Caco-2 (cell line): Measurements from ENCODE around the gene YIF1B. TPM values are rescaled to one million over a fixed set of nuclear protein-coding genes. Genes with fewer than 3 reads are reported as not detected.

ENCODE experiments used
- BruUV-seq: library from RNA; stranded (reverse); fragments of 400-500 nt; replicated peaks from 2 replicates; lab custom pipeline; 2021; lab: Mats Ljungman, UMichigan
- CTCF ChIA-PET: fragments of 300-600 bp; sonication (Branson Sonifier 250); formaldehyde crosslinking; loops from one replicate; lab custom pipeline; 2022; ENCODE audit warnings: antibody characterized with exemption; lab: Charles Lee
- POLR2A ChIA-PET: fragments of 300-600 bp; sonication (Branson Sonifier 250); formaldehyde crosslinking; loops from one replicate; lab custom pipeline; 2022; ENCODE audit warnings: antibody characterized with exemption; lab: Charles Lee
- DNase-seq, 2 experiments: peaks; one replicate each; pipeline versions ENCODE4 v3.0.0 to v3.0.0-alpha.2; 2020 to 2022
- H3K27me3 ChIP-seq: replicated peaks from 2 replicates; pipeline ENCODE4 v1.6.0; 2011; ENCODE audit warnings: low read length; ENCODE audit not compliant: control insufficient read depth, insufficient read depth
- H3K36me3 ChIP-seq: 2 replicates; pipeline ENCODE4 v1.5.1; 2011; ENCODE audit warnings: low read length; ENCODE audit not compliant: control insufficient read depth, insufficient read depth
- H3K4me1 ChIP-seq: fragments of 250-450 bp; sonication (Bioruptor Pico); 2 replicates; pipeline ENCODE4 v1.5.1; 2020; ENCODE audit warnings: mild to moderate bottlenecking
- H3K4me3 ChIP-seq: 2 replicates; pipeline ENCODE4 v1.5.1; 2011; ENCODE audit warnings: low read depth, mild to moderate bottlenecking, control low read depth, low read length
- H3K9me3 ChIP-seq: fragments of 250-450 bp; sonication (Bioruptor Pico); 2 replicates; pipeline ENCODE4 v1.5.1; 2020; ENCODE audit warnings: mild to moderate bottlenecking, moderate library complexity
- H3K27ac Mint-ChIP-seq: one replicate; pipeline ENCODE4 v1.8.0; 2022; ENCODE audit warnings: mixed read lengths; ENCODE audit not compliant: unreplicated experiment
- H3K27me3 Mint-ChIP-seq: one replicate; pipeline ENCODE4 v1.8.0; 2022; ENCODE audit warnings: mixed read lengths; ENCODE audit not compliant: insufficient read depth, unreplicated experiment
- H3K36me3 Mint-ChIP-seq: one replicate; pipeline ENCODE4 v1.8.0; 2022; ENCODE audit warnings: mild to moderate bottlenecking, mixed read lengths; ENCODE audit not compliant: insufficient read depth, unreplicated experiment
- H3K4me1 Mint-ChIP-seq: one replicate; pipeline ENCODE4 v1.8.0; 2022; ENCODE audit warnings: low read depth, mixed read lengths; ENCODE audit not compliant: unreplicated experiment
- H3K4me3 Mint-ChIP-seq: one replicate; pipeline ENCODE4 v1.8.0; 2022; ENCODE audit warnings: mild to moderate bottlenecking, moderate library complexity, mixed read lengths; ENCODE audit not compliant: unreplicated experiment
- H3K9me3 Mint-ChIP-seq: one replicate; pipeline ENCODE4 v1.8.0; 2022; ENCODE audit warnings: mixed read lengths; ENCODE audit not compliant: unreplicated experiment
- intact Hi-C: fragments of 100-400 bp; cut with micrococcal nuclease; formaldehyde crosslinking; loops from one replicate; pipeline ENCODE4 v1.10.0; 2022; ENCODE audit not compliant: unreplicated experiment
- total RNA-seq: library from RNA; stranded (reverse); gene quantifications from 2 replicates; pipeline ENCODE4 v1.2.3, GENCODE V29; 2022
- TF ChIP-seq, protein P1 (sequence below), 2 experiments: fragments of 200-600 bp in 1 of 2; IDR thresholded peaks; 1 replicate in 1 of 2; 2 replicates in 1 of 2; pipeline versions ENCODE4 v1.5.1 to v1.8.0; 2011 to 2022; ENCODE audit warnings: antibody characterized with exemption in 1 of 2, control low read depth in 1 of 2, inconsistent platforms in 1 of 2, low read depth in 1 of 2, low read length in 1 of 2, mild to moderate bottlenecking in 1 of 2, moderate library complexity in 1 of 2; ENCODE audit not compliant: insufficient read depth in 1 of 2, severe bottlenecking in 1 of 2, unreplicated experiment in 1 of 2

YIF1B gene
- total RNA-seq, 1 experiment from 2014 or later, result 66.7 TPM

GRCh38 chr19:38291855-38292254 lies 23.9 kb downstream of the YIF1B start:
- Histone ChIP-seq H3K4me1 (no peaks in the 10 kb centered on the region), H3K4me3 (no peak overlapping the region), H3K36me3 (peaks cover 11% of the 10 kb centered on the region), H3K27me3 (no peaks in the 10 kb centered on the region), H3K9me3 (no peaks in the 10 kb centered on the region)
- peaks cover 96% of the 10 kb centered on the region for H3K36me3 Mint-ChIP-seq
- H3K27ac Mint-ChIP-seq, result no peak overlapping the region
- no peaks in the 10 kb centered on the region for H3K27me3 Mint-ChIP-seq
- intact Hi-C loops, result no loop called here
- DNase-seq, result no peak
- H3K4me3 Mint-ChIP-seq, result no peak overlapping the region
- TF ChIP-seq, protein P1, sequence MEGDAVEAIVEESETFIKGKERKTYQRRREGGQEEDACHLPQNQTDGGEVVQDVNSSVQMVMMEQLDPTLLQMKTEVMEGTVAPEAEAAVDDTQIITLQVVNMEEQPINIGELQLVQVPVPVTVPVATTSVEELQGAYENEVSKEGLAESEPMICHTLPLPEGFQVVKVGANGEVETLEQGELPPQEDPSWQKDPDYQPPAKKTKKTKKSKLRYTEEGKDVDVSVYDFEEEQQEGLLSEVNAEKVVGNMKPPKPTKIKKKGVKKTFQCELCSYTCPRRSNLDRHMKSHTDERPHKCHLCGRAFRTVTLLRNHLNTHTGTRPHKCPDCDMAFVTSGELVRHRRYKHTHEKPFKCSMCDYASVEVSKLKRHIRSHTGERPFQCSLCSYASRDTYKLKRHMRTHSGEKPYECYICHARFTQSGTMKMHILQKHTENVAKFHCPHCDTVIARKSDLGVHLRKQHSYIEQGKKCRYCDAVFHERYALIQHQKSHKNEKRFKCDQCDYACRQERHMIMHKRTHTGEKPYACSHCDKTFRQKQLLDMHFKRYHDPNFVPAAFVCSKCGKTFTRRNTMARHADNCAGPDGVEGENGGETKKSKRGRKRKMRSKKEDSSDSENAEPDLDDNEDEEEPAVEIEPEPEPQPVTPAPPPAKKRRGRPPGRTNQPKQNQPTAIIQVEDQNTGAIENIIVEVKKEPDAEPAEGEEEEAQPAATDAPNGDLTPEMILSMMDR (IDR thresholded peaks at IDR 0.05; ENCODE audit: insufficient read depth in 1 of 2, low read depth in 1 of 2, low read length in 1 of 2, severe bottlenecking in 1 of 2, unreplicated experiment in 1 of 2), result no peak
- CTCF ChIA-PET, result no interaction called here
- POLR2A ChIA-PET, result no interaction called here
- H3K9me3 Mint-ChIP-seq, result no peaks in the 10 kb centered on the region
- TSS peak; percentile 91 for BruUV-seq
- no peaks in the 10 kb centered on the region for H3K4me1 Mint-ChIP-seq

DNA sequence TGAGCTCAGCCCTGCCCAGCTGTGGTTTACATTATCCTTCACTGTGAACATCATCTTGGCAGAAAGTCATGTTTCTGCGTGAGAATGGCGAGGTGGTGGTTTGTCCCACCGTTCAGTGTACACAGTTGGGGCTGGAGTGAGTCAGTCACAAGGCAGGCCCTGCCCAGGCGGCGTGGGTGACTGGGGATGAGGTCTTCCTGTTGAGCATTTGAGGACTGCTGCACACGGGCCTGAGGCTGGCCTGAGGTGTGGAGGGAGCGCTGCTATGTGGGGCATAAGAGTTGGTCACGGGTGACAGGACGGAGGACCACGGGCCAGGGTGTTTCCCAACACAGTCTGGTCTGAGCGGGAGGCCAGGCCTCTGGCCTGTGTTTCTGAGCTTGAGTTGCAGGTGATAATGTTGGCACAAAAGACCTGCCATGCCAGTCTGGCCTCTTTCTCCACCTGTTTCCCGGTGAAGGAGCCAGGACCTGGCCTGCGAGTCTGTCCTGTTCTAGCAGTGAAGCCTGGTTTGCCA lies 25.1 kb downstream of the YIF1B start:
- H3K27ac Mint-ChIP-seq, result peak overlapping the region; percentile 40
- no peaks in the 10 kb centered on the region for H3K4me1 Mint-ChIP-seq
- Histone ChIP-seq H3K4me3 (no peak overlapping the region), H3K9me3 (no peaks in the 10 kb centered on the region), H3K36me3 (peaks cover 11% of the 10 kb centered on the region), H3K27me3 (no peaks in the 10 kb centered on the region), H3K4me1 (no peaks in the 10 kb centered on the region)
- H3K36me3 Mint-ChIP-seq, result peaks cover 96% of the 10 kb centered on the region
- intact Hi-C loops, result no loop called here
- CTCF ChIA-PET, result interaction anchor here (0.9 kb wide), 1 partner anchor 45 kb away, joined by 3 read pairs; the partner anchor contains the start of gene CATSPERG
- H3K9me3 Mint-ChIP-seq, result no peaks in the 10 kb centered on the region
- no peak for DNase-seq
- POLR2A ChIA-PET, result interaction anchor here (1.3 kb wide), 1 partner anchor 27 kb away, joined by 5 read pairs; the partner anchor contains the start of gene SPINT2
- TF ChIP-seq, protein P1 (IDR thresholded peaks at IDR 0.05; ENCODE audit: insufficient read depth in 1 of 2, low read depth in 1 of 2, low read length in 1 of 2, severe bottlenecking in 1 of 2, unreplicated experiment in 1 of 2), result no peak
- no peaks in the 10 kb centered on the region for H3K27me3 Mint-ChIP-seq
- no peak overlapping the region for H3K4me3 Mint-ChIP-seq
- no TSS peak for BruUV-seq

DNA sequence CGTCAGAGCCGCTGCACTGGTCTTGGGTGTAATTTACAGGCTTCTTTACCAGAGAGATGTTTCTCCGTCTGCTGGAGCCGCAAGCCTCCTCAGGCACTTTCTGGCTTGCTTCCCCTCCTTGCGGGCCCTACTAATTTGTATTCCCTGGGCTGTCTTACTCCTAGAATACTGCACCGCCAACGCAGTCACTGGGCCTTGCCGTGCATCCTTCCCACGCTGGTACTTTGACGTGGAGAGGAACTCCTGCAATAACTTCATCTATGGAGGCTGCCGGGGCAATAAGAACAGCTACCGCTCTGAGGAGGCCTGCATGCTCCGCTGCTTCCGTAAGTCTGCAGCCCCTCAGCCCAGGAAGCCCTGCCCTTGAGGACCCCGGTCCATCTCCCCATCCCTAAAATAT lies 25.8 kb downstream of the YIF1B start:
- H3K4me1 Mint-ChIP-seq, result no peaks in the 10 kb centered on the region
- no peaks in the 10 kb centered on the region for H3K27me3 ChIP-seq
- no peak overlapping the region for H3K4me3 ChIP-seq
- DNase-seq, result no peak
- CTCF ChIA-PET, result no interaction called here
- no peaks in the 10 kb centered on the region for H3K9me3 ChIP-seq
- no peak overlapping the region for H3K27ac Mint-ChIP-seq
- H3K27me3 Mint-ChIP-seq, result no peaks in the 10 kb centered on the region
- POLR2A ChIA-PET, result interaction anchor here (1.3 kb wide), 1 partner anchor 26 kb away, joined by 5 read pairs; the partner anchor contains the start of gene SPINT2
- intact Hi-C loops, result no loop called here
- TF ChIP-seq, protein P1 (IDR thresholded peaks at IDR 0.05; ENCODE audit: insufficient read depth in 1 of 2, low read depth in 1 of 2, low read length in 1 of 2, severe bottlenecking in 1 of 2, unreplicated experiment in 1 of 2), result no peak
- no TSS peak for BruUV-seq
- peaks cover 11% of the 10 kb centered on the region for H3K36me3 ChIP-seq
- H3K36me3 Mint-ChIP-seq, result peaks cover 96% of the 10 kb centered on the region
- H3K9me3 Mint-ChIP-seq, result no peaks in the 10 kb centered on the region
- no peaks in the 10 kb centered on the region for H3K4me1 ChIP-seq
- no peak overlapping the region for H3K4me3 Mint-ChIP-seq
